Measurements from ENCODE around the gene MEGF6.

DNA sequence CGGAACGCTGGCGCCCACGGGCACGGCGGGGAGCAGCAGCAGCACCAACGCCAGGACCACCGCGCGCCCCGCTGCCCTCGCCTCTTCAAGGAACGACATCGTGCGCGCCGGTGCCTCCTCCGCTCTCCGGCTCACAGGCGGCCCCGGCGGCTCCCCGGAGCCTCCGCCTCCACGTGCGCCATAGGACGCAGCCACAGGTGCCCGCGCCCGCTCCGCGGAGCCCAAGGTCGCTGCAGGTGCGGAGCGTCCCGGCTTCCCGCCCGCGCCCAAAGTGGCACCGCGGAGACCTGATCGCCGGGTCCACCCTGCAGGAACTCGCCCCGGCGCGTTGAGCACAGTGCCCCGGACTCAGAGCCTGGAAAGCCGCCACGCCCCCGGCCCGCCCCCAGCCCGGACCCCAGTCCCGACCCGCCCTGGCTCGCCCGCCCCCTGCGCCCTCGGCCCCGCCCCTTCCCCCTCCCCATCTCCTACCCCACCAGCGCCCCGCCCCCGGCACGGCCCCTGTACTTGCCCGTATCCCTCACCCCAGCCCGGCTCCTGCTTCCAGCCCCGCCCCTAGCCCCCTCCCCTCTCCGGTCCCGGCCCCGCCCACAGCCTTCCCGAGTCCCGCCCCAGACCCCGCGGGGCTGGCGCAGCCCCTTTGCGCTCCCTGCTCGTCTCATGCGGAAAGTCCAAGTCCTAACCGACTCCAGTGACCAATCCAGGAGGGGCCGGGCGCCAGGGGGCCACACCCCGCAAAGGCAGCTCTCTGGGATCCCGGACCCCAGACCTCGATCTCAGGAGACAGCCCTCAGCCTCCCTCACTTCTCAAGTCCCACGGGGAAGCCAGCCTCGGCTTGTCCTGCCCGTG, at the start of gene MEGF6:
- no peak for TF ChIP-seq POLR2A (IDR thresholded peaks at IDR 0.05)
- TF ChIP-seq, protein P1, sequence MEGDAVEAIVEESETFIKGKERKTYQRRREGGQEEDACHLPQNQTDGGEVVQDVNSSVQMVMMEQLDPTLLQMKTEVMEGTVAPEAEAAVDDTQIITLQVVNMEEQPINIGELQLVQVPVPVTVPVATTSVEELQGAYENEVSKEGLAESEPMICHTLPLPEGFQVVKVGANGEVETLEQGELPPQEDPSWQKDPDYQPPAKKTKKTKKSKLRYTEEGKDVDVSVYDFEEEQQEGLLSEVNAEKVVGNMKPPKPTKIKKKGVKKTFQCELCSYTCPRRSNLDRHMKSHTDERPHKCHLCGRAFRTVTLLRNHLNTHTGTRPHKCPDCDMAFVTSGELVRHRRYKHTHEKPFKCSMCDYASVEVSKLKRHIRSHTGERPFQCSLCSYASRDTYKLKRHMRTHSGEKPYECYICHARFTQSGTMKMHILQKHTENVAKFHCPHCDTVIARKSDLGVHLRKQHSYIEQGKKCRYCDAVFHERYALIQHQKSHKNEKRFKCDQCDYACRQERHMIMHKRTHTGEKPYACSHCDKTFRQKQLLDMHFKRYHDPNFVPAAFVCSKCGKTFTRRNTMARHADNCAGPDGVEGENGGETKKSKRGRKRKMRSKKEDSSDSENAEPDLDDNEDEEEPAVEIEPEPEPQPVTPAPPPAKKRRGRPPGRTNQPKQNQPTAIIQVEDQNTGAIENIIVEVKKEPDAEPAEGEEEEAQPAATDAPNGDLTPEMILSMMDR (IDR thresholded peaks at IDR 0.05): no peak

Measured in right lobe of liver (tissue), 4 donors.